Measurements from ENCODE around the gene SUSD2.
A peak's percentile ranks its signal among the peaks of the same experiment; 100 is the strongest.

SUSD2 gene

GRCh38 chr22:24225951-24226350 is 44.7 kb downstream of the SUSD2 start:
- TF ChIP-seq, protein P1, sequence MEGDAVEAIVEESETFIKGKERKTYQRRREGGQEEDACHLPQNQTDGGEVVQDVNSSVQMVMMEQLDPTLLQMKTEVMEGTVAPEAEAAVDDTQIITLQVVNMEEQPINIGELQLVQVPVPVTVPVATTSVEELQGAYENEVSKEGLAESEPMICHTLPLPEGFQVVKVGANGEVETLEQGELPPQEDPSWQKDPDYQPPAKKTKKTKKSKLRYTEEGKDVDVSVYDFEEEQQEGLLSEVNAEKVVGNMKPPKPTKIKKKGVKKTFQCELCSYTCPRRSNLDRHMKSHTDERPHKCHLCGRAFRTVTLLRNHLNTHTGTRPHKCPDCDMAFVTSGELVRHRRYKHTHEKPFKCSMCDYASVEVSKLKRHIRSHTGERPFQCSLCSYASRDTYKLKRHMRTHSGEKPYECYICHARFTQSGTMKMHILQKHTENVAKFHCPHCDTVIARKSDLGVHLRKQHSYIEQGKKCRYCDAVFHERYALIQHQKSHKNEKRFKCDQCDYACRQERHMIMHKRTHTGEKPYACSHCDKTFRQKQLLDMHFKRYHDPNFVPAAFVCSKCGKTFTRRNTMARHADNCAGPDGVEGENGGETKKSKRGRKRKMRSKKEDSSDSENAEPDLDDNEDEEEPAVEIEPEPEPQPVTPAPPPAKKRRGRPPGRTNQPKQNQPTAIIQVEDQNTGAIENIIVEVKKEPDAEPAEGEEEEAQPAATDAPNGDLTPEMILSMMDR (IDR thresholded peaks at IDR 0.05; ENCODE audit: low read depth, low read length): no peak
- no peaks in the 10 kb centered on the region for H3K4me1 ChIP-seq
- DNase-seq: no peak
- no peak overlapping the region for H3K4me3 ChIP-seq (ENCODE audit: low read depth, low read length)
- H3K27me3 ChIP-seq: no peaks in the 10 kb centered on the region
- H3K9me3 ChIP-seq: peaks cover 4% of the 10 kb centered on the region
- H3K36me3 ChIP-seq: no peaks in the 10 kb centered on the region

DNA sequence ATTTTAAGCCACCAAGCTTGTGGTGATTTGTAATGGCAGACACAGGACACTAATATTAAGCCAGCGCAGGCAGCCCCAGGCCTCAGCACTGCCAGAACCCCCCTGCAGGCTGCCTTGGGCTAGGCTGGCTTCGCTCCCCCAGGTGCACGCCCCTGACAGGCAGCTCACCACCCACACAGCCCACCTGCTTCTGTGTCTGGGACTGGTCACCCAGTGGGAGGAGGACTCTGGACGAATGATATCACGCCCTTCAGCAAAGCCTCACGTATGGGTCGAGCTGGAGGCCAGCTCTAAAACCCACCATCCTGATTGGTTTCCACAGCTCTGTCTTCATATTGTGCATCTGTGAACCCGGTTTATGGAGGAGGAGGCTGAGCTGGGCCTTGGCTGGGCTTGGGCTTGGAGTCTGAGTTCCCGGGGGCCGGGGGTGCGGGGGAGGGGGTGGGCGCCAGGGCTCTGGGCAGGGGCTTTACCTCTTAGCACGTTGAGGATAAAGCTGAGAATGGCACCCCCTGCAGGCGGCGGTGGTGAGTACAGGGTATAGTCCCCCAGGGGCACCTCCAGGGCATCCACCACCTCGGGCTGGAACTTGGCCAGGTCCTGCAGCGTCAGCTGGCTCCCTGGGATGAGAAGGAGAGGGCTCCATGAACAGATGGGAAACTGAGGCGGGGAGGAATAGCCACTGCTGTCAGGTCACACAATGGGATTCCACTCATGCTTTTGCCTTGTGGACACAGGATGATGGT is 49.8 kb downstream of the SUSD2 start:
- Histone ChIP-seq H3K9me3 (no peaks in the 10 kb centered on the region; the same call in 1 of the 2 replicates), H3K4me1 (no peaks in the 10 kb centered on the region), H3K4me3 (ENCODE audit: low read depth, low read length) (no peak overlapping the region), H3K36me3 (no peaks in the 10 kb centered on the region), H3K27me3 (no peaks in the 10 kb centered on the region)
- TF ChIP-seq, protein P1 (IDR thresholded peaks at IDR 0.05; ENCODE audit: low read depth, low read length): peak; percentile 29
- no peak for DNase-seq

- no peaks in the 10 kb centered on the region for H3K4me1 ChIP-seq
- H3K36me3 ChIP-seq: no peaks in the 10 kb centered on the region
- no peaks in the 10 kb centered on the region; the same call in 1 of the 2 replicates for H3K9me3 ChIP-seq
- H3K27me3 ChIP-seq: no peaks in the 10 kb centered on the region
- TF ChIP-seq, protein P1 (IDR thresholded peaks at IDR 0.05; ENCODE audit: low read depth, low read length): no peak
- H3K4me3 ChIP-seq (ENCODE audit: low read depth, low read length): no peak overlapping the region
- DNase-seq: no peak
Observed at GRCh38 chr22:24231706-24232105, 50.4 kb downstream of the SUSD2 start.

DNA sequence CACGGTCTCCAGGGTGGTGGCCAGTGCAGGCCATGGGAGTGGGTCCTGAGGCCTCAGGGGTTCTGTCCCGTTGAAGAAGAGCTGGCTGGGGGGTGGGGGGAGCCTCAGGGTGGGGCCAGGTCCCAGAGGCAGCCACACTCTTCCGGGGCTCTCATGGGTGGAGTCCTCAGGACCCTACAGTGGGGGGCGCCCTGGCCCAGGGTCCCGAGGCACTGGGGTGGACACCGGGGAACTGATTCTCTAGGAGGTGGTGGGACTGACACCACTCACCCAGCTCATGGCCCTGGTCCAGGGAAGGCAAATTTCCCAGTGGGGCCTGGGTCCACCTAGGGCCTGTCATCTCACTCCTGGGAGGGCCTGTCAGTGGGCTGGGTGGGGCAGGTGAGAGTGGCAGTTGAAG is 50.8 kb downstream of the SUSD2 start:
- Histone ChIP-seq H3K36me3 (no peaks in the 10 kb centered on the region), H3K4me1 (no peaks in the 10 kb centered on the region), H3K4me3 (ENCODE audit: low read depth, low read length) (no peak overlapping the region), H3K9me3 (no peaks in the 10 kb centered on the region; the same call in 1 of the 2 replicates), H3K27me3 (no peaks in the 10 kb centered on the region)
- no peak for DNase-seq
- TF ChIP-seq, protein P1 (IDR thresholded peaks at IDR 0.05; ENCODE audit: low read depth, low read length): no peak

GRCh38 chr22:24232725-24233124 is 51.4 kb downstream of the SUSD2 start:
- no peaks in the 10 kb centered on the region for H3K4me1 ChIP-seq
- no peaks in the 10 kb centered on the region for H3K9me3 ChIP-seq
- no peak for DNase-seq
- no peak overlapping the region for H3K4me3 ChIP-seq (ENCODE audit: low read depth, low read length)
- H3K27me3 ChIP-seq: no peaks in the 10 kb centered on the region
- TF ChIP-seq, protein P1 (IDR thresholded peaks at IDR 0.05; ENCODE audit: low read depth, low read length): no peak
- H3K36me3 ChIP-seq: no peaks in the 10 kb centered on the region

- no peak overlapping the region for H3K4me3 ChIP-seq (ENCODE audit: low read depth, low read length)
Observed at GRCh38 chr22:24233235-24233634, 51.9 kb downstream of the SUSD2 start.

More at GRCh38 chr22:24233235-24233634, 51.9 kb downstream of the SUSD2 start:
- no peaks in the 10 kb centered on the region for H3K27me3 ChIP-seq
- no peaks in the 10 kb centered on the region for H3K36me3 ChIP-seq
- H3K9me3 ChIP-seq: no peaks in the 10 kb centered on the region
- DNase-seq: no peak
- TF ChIP-seq, protein P1 (IDR thresholded peaks at IDR 0.05; ENCODE audit: low read depth, low read length): no peak
- H3K4me1 ChIP-seq: no peaks in the 10 kb centered on the region
